ENCODE results near the gene CTDSPL.
"Not testable (repeated sequence)": the region's sequence is repeated elsewhere in the genome, so short reads cannot be mapped to it uniquely, and the experiment has no call there.

CTDSPL gene

GRCh38 chr3:38027466-38028465 lies 166.1 kb downstream of the CTDSPL start:
- no peak for DNase-seq

- no peak for DNase-seq
Measured at GRCh38 chr3:38028621-38029361, 167.1 kb downstream of the CTDSPL start.

GRCh38 chr3:38029400-38030125 lies 167.9 kb downstream of the CTDSPL start, which contains the start of gene PLCD1:
TSS of gene PLCD1 (minus strand) at chr3:38029642. CDS start at chr3:38029539, 103 bp downstream.
- no peak for DNase-seq

GRCh38 chr3:38030126-38031021 lies 168.7 kb downstream of the CTDSPL start:
- no peak for DNase-seq

DNA sequence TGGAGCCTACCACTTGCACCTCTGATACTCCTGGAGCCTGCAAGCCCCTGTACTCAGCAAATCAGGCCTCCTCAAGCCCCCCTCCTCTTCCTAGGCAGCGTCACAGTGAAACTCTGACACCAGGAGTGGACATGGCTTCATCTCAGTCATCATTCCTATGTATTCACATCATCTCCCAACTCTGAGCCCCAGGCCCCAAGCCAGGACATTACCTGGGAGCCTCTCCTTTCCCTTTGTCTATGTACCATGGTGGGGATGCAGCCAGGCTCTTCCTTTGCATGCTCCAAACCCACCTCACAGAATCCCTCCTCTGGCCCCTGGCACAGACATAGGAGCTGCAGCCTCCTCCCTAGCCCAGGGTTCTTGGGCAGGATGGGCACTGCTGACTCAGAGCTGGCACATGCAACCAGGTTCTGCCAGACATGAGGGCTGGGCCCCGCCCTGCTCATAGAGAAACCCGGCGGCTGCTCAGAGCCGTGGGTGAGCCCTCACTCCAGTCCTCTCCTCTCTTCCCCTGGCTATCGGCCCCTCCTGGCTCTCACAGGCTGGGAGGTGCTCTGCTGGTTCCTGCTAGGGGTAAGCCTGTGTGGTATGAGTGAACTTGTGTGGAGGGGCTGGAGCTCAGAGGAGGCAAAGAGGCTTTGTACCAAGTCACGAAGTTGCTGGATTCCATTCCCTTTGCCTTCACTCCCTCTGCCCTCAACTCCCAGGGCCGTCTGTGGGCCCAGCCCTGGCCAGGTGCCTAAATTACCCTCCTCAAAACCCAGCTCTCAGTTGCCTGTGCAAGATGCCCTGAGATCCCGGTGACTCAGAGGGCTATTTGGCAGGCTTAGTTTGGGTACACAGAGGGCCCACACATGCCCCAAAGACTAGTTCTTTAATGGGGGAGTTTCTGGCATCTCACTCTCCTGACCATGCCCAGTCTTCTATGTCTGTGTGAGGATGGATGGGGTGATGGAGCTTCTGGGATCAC lies 169.6 kb downstream of the CTDSPL start:
- no peak for DNase-seq

DNA sequence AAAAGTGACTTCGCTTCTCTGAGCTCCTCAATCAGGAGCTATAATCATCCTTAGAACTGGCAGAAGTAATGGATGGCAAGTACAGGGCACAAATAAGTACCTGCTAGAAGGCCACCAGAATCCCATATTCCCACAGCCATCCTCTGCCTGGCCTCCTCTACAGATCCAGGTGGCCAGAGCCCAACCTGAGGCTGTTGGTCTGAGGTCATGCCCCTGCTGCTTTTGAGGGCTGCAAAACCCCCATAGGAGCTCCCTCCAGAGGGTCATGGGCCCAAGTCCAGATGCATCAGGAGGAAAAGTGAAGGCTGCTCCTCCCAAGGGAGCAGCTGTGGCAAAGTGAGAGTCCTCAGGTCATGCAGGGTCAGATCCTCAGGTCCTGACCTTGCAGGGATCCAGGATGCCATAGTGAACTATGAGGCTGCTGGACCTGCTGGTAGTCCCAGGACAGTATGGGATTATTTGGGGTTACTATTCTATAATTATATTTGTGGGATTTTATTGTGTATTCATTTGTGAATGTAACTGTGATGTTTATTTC lies 170.7 kb downstream of the CTDSPL start:
- DNase-seq: no peak

DNA sequence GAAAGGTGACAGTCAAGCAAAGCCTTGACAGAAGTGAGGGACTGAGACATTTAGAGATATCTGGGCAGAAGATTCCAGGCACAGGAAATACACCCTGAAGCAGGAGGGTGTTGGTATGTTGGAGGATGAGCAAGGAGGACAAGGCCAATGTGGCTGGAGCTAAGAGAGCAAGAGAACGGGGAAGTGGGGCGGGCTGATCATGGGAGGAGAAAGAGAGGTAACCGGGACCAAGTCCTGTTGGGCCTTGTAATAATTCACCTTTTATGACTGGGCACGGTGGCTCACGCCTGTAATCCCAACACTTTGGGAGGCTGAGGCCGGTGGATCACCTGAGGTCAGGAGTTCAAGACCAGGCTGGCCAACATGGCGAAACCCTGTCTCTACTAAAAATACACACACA lies 171.9 kb downstream of the CTDSPL start:
- not testable (repeated sequence) for DNase-seq
